GM12801 (cell line): ENCODE results near the gene NCOA6.

Experiments
- TF ChIP-seq, protein P1 (sequence below): IDR thresholded peaks from one replicate; pipeline ENCODE4 v1.5.1; 2011; ENCODE audit warnings: control low read depth; ENCODE audit not compliant: insufficient read length; ENCODE audit errors: extremely low read depth

The NCOA6 gene

DNA sequence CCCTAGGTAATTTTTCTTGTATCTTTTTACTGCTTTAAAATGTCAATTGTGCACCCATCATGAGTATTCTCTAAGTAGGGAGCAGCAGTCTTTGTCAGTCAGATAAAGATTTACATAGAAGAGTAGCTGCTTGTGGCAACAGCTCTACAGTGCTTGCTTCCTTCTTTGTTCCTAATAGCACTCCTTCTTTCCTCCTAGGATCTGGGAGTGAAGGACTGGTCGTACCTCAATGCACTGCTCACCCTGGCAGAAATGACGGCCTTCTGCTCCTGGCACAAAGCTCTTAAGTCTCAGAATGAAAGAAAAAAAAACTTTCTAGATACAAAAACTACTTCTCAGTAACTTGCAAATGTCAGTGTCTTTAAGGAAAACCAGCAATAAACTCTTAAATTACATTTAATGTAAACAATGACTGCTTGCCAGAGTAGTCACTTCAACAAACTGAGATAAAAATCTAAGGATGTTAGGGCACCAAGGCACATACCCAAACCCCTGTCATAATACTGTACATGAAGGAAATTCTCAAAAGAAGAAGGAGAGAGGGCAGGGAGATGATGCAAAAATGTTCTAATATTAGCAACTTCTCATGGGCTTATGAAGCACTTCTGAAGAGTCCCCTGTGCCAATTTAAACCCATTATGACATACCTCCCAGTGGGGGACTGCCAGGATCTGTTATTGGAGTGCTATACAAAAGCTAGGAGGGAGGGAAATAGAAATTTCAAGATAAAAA lies 34.0 kb downstream of the NCOA6 start:
- TF ChIP-seq, protein P1, sequence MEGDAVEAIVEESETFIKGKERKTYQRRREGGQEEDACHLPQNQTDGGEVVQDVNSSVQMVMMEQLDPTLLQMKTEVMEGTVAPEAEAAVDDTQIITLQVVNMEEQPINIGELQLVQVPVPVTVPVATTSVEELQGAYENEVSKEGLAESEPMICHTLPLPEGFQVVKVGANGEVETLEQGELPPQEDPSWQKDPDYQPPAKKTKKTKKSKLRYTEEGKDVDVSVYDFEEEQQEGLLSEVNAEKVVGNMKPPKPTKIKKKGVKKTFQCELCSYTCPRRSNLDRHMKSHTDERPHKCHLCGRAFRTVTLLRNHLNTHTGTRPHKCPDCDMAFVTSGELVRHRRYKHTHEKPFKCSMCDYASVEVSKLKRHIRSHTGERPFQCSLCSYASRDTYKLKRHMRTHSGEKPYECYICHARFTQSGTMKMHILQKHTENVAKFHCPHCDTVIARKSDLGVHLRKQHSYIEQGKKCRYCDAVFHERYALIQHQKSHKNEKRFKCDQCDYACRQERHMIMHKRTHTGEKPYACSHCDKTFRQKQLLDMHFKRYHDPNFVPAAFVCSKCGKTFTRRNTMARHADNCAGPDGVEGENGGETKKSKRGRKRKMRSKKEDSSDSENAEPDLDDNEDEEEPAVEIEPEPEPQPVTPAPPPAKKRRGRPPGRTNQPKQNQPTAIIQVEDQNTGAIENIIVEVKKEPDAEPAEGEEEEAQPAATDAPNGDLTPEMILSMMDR, result no peak

- TF ChIP-seq, protein P1, result no peak
Measured at GRCh38 chr20:34781220-34781619, 44.2 kb downstream of the NCOA6 start.

DNA sequence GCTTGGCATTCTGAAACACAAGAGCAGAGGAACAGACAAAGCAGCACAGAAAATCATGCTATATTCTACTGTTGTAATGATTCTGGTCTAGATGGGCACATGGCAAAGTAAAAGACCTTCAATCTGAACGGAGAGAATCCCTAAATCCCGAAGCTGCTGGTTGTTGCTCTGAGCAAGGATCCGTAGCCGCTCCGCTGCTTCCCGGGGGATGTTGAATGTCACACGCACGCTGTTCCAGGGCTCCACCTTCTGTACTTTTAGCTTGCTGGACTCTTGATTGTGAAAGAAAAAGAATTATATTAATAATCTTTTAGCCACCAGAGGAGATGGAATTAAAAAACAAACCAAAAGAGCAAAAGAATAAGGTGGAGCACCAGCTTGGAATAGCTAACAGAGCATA lies 49.3 kb downstream of the NCOA6 start:
- TF ChIP-seq, protein P1, result no peak

DNA sequence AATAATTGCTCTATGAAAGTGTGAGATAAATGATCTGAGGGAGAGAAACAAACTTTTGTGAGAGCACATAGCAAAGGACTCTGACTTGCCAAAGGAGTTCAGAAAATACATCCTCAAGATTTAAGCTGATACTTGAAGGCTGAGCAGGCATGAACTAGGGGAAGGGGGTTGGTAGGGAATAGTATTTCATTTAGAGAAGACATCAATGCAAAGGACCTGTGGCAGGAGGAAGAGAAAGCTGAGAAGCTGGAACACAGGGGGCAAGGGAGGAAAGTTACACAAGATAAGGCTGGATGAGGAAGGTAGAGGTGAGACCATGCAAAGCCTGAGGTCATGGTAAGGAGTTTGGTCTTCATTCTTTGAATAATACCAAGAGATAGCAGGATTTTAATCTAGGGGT lies 50.6 kb downstream of the NCOA6 start:
- TF ChIP-seq, protein P1, result no peak

- TF ChIP-seq, protein P1, result no peak
Measured at GRCh38 chr20:34774449-34774848, 51.0 kb downstream of the NCOA6 start.

GRCh38 chr20:34773726-34774125 lies 51.7 kb downstream of the NCOA6 start:
- TF ChIP-seq, protein P1, result no peak

GRCh38 chr20:34772437-34772836 lies 53.0 kb downstream of the NCOA6 start:
- TF ChIP-seq, protein P1, result no peak
